Endothelial cell of umbilical vein (primary cell): Measurements from ENCODE around the gene TXN. TPM values are rescaled to one million over a fixed set of nuclear protein-coding genes. Genes with fewer than 3 reads are reported as not detected.

Experiments
- BruUV-seq: library from RNA; stranded (reverse); fragments of 400-500 nt; replicated peaks from 2 replicates; lab custom pipeline; 2021; lab: Mats Ljungman, UMichigan
- CTCF ChIA-PET: fragments of 300-600, 350-600 bp; sonication (Branson Sonifier 250); formaldehyde crosslinking; loops from one replicate; lab custom pipeline; 2021; ENCODE audit warnings: antibody characterized with exemption, inconsistent platforms; lab: Charles Lee
- POLR2A ChIA-PET: fragments of 300-600, 350-600 bp; sonication (Branson Sonifier 250); formaldehyde crosslinking; loops from one replicate; lab custom pipeline; 2021; ENCODE audit warnings: antibody characterized with exemption, inconsistent platforms; lab: Charles Lee
- DNase-seq: peaks from one replicate; pipeline ENCODE4 v3.0.0-alpha.2; 2011; ENCODE audit warnings: low read depth, low spot score
- FAIRE-seq: peaks from 2 replicates; lab custom pipeline; 2011; peaks lifted over from hg19 to GRCh38; lab: Jason Lieb, UNC
- H2AFZ ChIP-seq: 2 replicates; pipeline ENCODE4 v1.6.0; 2012; ENCODE audit warnings: low read depth, low read length, control low read depth, inconsistent platforms
- H3K27ac ChIP-seq: 2 replicates; pipeline ENCODE4 v1.5.1; 2011; ENCODE audit warnings: low read depth, mild to moderate bottlenecking, control low read depth, low read length, moderate library complexity; ENCODE audit not compliant: insufficient read depth
- H3K27me3 ChIP-seq, 2 experiments: 2 replicates each; pipeline versions ENCODE4 v1.6.0 to v1.6.1; 2011; ENCODE audit warnings: low read length in 2 of 2, mixed read lengths in 1 of 2; ENCODE audit not compliant: control insufficient read depth in 2 of 2, insufficient read depth in 2 of 2
- H3K36me3 ChIP-seq, 2 experiments: 2 replicates in 1 of 2; 3 replicates in 1 of 2; pipeline ENCODE4 v1.5.1; 2011; ENCODE audit warnings: low read length in 2 of 2, mild to moderate bottlenecking in 1 of 2, moderate library complexity in 1 of 2; ENCODE audit not compliant: control insufficient read depth in 2 of 2, insufficient read depth in 2 of 2; ENCODE audit errors: extremely low read depth in 1 of 2
- H3K4me1 ChIP-seq: 3 replicates; pipeline ENCODE4 v1.5.1; 2011; ENCODE audit warnings: mild to moderate bottlenecking, low read length; ENCODE audit not compliant: control insufficient read depth, insufficient read depth; ENCODE audit errors: extremely low read depth
- H3K4me2 ChIP-seq: 2 replicates; pipeline ENCODE4 v1.6.1; 2011; ENCODE audit warnings: low read length, control low read depth, mixed read lengths; ENCODE audit not compliant: insufficient read depth
- H3K4me3 ChIP-seq, 3 experiments: fragments of 200-600 bp in 1 of 3; sonication (generic), shearing (Covaris generic) in 1 of 3; replicated peaks in 1 of 3; 2 replicates each; pipeline ENCODE4 v1.5.1; 2011 to 2016; ENCODE audit warnings: control low read depth in 3 of 3, low read length in 3 of 3, mild to moderate bottlenecking in 2 of 3, inconsistent platforms in 1 of 3, low read depth in 1 of 3, moderate library complexity in 1 of 3; ENCODE audit not compliant: insufficient read depth in 1 of 3
- H3K79me2 ChIP-seq: 2 replicates; pipeline ENCODE4 v1.6.0; 2012; ENCODE audit warnings: low read length, inconsistent platforms; ENCODE audit not compliant: control insufficient read depth, insufficient read depth
- H3K9ac ChIP-seq: replicated peaks from 2 replicates; pipeline ENCODE3; 2011; ENCODE audit warnings: low read length, control low read depth; ENCODE audit not compliant: insufficient read depth; ENCODE audit errors: extremely low read depth
- H3K9me1 ChIP-seq: replicated peaks from 3 replicates; pipeline ENCODE4 v1.6.0; 2011; ENCODE audit warnings: mild to moderate bottlenecking, low read length; ENCODE audit not compliant: control insufficient read depth, insufficient read depth; ENCODE audit errors: extremely low read depth
- H3K9me3 ChIP-seq: replicated peaks from 2 replicates; pipeline ENCODE4 v1.5.1; 2012; ENCODE audit warnings: low read length, inconsistent platforms; ENCODE audit not compliant: control insufficient read depth, insufficient read depth
- H4K20me1 ChIP-seq: replicated peaks from 2 replicates; pipeline ENCODE3; 2011; ENCODE audit warnings: mild to moderate bottlenecking, low read length; ENCODE audit not compliant: control insufficient read depth, insufficient read depth; ENCODE audit errors: extremely low read depth
- CTCF ChIP-seq, 2 donors: IDR thresholded peaks; 1 replicate in 1 of 2; 2 replicates in 1 of 2; pipeline ENCODE4 v1.5.1; 2011; ENCODE audit warnings: low read length in 2 of 2, mild to moderate bottlenecking in 2 of 2, moderate library complexity in 2 of 2, control low read depth in 1 of 2, inconsistent platforms in 1 of 2, low read depth in 1 of 2; ENCODE audit not compliant: insufficient read depth in 1 of 2; ENCODE audit errors: extremely low read depth in 1 of 2
- EZH2 ChIP-seq: IDR thresholded peaks from 2 replicates; pipeline ENCODE4 v1.6.1; 2012; ENCODE audit warnings: borderline replicate concordance, low read depth, mild to moderate bottlenecking, moderate library complexity, low read length, inconsistent platforms; ENCODE audit not compliant: severe bottlenecking
- FOS ChIP-seq: IDR thresholded peaks from 2 replicates; pipeline ENCODE4 v1.6.1; 2011; ENCODE audit warnings: mild to moderate bottlenecking, low read length, moderate library complexity, borderline replicate concordance; ENCODE audit not compliant: insufficient read depth
- GATA2 ChIP-seq: IDR thresholded peaks from 2 replicates; pipeline ENCODE4 v1.7.0; 2011; ENCODE audit warnings: low read depth, mild to moderate bottlenecking, moderate library complexity, mixed read lengths, low read length; ENCODE audit not compliant: insufficient read length, insufficient read depth
- JUN ChIP-seq: IDR thresholded peaks from 2 replicates; pipeline ENCODE4 v1.6.1; 2011; ENCODE audit warnings: borderline replicate concordance, low read depth; ENCODE audit not compliant: insufficient read length, insufficient read depth
- MAX ChIP-seq: IDR thresholded peaks from 2 replicates; pipeline ENCODE4 v1.6.1; 2011; ENCODE audit not compliant: insufficient read depth, insufficient read length
- MYC ChIP-seq: IDR thresholded peaks from one replicate; pipeline ENCODE4 v1.6.1; 2011; ENCODE audit warnings: mild to moderate bottlenecking, low read depth, low read length
- POLR2A ChIP-seq: IDR thresholded peaks from 2 replicates; pipeline ENCODE4 v1.6.1; 2012; ENCODE audit warnings: low read depth, mild to moderate bottlenecking, control low read depth, low read length
- POLR2AphosphoS5 ChIP-seq: IDR thresholded peaks from 2 replicates; pipeline ENCODE4 v1.6.1; 2012; ENCODE audit warnings: low read depth, mild to moderate bottlenecking, control low read depth, low read length, moderate library complexity; ENCODE audit not compliant: insufficient read depth
- dilution Hi-C: fragments of 300-500 bp; cut with MboI; formaldehyde crosslinking; loops from one replicate; pipeline ENCODE4 v1.15.0; 2019; ENCODE audit warnings: low sequenced_read_pairs; ENCODE audit not compliant: extremely low pct_ligation_motif_present
- intact Hi-C: fragments of 100-400 bp; cut with micrococcal nuclease; formaldehyde crosslinking; loops from one replicate; pipeline ENCODE4 v1.10.0; 2022
- polyA plus RNA-seq, 4 experiments: library from polyadenylated mRNA; depleted of rRNA in 3 of 4; stranded (reverse) in 3 of 4; unstranded in 1 of 4; fragments of >200 nt; gene quantifications; 2 replicates each; pipeline versions ENCODE4 v1.2.1 to v1.2.3, GENCODE V29; 2011 to 2012; ENCODE audit warnings: missing spikeins in 1 of 4
- total RNA-seq: library from RNA; stranded (reverse); gene quantifications from 2 replicates; pipeline ENCODE4 v1.2.3, GENCODE V29; 2021

The TXN gene
- total and polyA plus RNA-seq, 2 donors (not counting 3 experiments of a cell fraction or from before 2014, with no cell fraction given), result 280 to 373 TPM

GRCh38 chr9:110284211-110284844 lies 28.0 kb upstream of the TXN start:
- Histone ChIP-seq H3K27ac (no peak overlapping the region), H3K4me2 (no peak overlapping the region), H3K9ac (no peak overlapping the region), H3K27me3 (peaks cover 5 to 7% of the 10 kb centered on the region in 2 experiments), H3K9me3 (no peaks in the 10 kb centered on the region), H3K36me3 (no peaks in the 10 kb centered on the region), H2AFZ (no peak overlapping the region), H3K4me1 (no peaks in the 10 kb centered on the region), H3K79me2 (no peaks in the 10 kb centered on the region), H4K20me1 (no peaks in the 10 kb centered on the region), H3K4me3 (no peak overlapping the region), H3K9me1 (no peaks in the 10 kb centered on the region)
- no peak for FAIRE-seq
- DNase-seq, result no peak
- BruUV-seq, result no TSS peak
- ChIA-PET POLR2A (no interaction called here), CTCF (no interaction called here)
- dilution Hi-C loops (no loop called here), intact Hi-C loops (no loop called here)
- TF ChIP-seq GATA2 (no peak), POLR2A (no peak), FOS (no peak), CTCF (IDR thresholded peaks at IDR 0.05; ENCODE audit: extremely low read depth in 1 of 2, insufficient read depth in 1 of 2, low read depth in 1 of 2, low read length in 2 of 2) (no peak), MYC (no peak), MAX (no peak), POLR2AphosphoS5 (no peak), JUN (no peak), EZH2 (no peak)
